NCI-H187 treated with DMSO at 0.1 percent for 48 hours (cell line): Measurements from ENCODE around the gene PPM1M.
A peak's percentile ranks its signal among the peaks of the same experiment; 100 is the strongest.
"Not testable (repeated sequence)": the region's sequence is repeated elsewhere in the genome, so short reads cannot be mapped to it uniquely, and the experiment has no call there.

Source experiments
- DNase-seq: peaks from one replicate; lab custom pipeline; 2025; lab: John Stamatoyannopoulos, UW

Gene PPM1M

DNA sequence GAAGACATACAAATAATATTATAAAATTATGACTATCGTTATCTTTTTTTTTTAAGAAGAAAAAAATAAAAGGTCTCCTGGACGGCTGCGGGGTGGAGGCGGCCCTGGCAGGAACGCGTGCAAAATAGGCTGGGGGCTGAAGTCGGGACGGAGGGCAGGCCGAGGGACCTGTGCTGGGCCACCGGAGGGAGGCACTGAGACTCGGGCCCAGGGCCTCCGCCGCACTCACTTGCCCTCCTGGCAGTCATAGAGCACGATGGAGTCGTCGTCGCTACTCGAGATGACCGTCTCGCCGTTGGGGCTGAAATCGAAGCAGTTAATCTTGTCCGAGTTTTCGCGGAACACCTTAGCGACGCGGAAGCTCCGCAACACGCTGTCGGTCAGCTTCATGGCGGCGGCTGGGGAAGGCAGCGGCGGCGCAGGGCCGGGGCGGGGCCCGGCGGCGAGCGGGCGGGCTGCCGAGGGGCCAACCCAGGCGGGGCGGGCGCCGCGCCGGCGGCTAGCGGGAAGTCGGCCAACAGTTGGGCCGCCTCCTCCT is 32.5 kb downstream of the PPM1M start:
- DNase-seq = no peak

DNA sequence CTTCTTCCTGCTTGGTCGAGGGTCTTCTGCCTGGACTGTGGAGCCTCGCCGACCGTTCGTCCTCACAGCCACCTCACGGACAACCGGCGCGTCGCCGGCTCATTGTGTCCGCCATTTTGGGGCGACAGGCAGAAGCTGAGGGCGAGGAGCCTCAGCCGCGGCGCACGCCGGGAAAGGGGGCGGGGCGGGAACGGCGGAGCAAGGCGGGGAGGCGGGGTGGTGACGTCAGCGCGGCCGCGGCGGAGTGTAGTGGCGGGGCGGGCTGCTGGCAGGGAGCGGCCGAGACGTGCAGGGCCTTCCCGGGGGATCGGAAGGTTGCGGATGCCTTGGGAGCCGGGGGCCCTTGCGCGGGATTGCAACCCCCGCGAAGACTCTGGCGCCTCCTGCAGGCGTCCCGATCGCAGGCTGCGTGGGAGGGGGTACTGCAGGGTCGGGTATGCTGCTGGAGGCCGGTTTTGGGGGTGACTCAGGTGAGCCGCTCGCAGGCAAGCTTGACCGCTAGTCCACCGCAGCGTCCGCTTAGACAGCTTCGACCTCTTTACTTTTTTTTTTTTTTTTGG is 33.0 kb downstream of the PPM1M start, which contains the start of gene WDR82:
WDR82 (minus strand) TSS at position 140 of the 560 bp plus-strand sequence. CDS start 288 bp downstream, outside the sequence.
- DNase-seq = peak; percentile 45

DNA sequence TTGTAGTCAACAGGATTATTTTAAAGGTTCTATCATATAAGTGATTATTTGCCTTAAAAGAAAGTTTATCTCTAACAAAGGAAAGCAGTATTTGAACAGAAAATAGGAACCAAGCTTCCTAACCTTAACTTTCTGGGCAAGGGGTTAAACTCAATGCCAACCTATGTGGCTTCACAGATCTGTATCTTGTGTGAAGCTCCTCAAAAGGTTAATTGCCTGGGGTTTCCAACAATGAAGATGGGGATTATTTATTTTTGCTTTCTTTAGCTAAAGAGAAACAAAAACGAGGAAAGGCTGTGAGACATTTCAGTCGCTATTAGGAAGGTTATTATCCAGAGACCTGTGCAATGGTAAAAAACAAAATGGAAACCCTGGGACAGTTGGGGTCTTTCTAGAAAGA is 34.0 kb downstream of the PPM1M start:
- DNase-seq = no peak

DNA sequence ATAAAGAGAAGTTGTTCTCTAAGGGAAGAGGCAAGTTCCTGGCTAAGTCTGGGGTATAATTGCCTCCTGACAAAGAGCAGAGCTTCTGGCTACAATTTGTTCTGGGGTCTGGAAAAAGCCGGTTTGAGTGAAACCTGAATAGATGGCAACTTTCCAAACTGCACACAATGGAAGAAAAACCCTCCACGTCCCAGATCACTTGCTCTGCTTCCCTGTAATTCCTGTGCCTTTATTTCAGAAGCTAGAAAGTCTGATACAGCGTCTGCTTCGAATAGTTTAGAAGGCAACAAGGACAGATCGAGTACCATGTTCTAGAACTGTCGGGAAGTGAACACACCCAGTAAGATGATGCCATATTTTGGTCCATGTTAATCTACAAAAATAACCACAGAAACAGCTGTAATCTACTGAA is 34.5 kb downstream of the PPM1M start:
- no peak for DNase-seq

DNA sequence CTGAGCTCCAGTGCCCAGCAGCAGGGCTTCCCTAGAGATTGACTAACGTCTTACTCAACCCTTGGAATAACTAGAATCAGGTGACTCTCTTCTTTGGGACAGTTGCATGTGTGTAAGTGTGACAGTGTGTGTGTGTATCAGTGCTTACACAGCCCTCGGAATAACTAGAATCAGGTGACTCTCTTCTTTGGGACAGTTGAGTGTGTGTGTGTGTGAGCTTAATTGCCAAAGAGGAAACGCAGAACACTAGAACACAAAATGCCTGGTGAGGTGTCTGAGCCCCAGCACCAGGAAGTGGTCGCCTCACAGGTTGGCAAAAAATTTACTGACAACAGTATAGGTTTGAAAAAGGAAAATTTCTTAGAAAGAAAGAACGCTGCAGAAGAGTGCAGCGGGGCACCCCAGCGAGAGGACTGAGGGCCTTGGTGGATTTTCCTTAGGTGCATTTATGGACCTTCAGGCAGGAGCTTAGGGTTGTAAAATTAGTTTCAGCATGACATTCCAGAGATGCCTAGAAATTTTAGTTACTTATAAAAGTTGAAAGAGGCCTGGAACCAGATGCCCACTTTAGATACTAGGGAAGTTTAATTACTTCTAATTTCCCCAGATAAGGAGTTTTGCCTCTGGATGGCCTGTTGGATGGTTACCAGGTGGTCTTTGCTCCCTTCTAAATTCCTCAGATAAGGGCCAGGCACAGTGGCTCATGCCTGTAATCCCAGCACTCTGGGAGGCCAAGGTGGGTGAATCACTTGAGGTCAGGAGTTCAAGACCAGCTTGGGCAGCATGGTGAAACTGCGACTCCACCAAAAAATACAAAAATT is 36.6 kb downstream of the PPM1M start:
- no peak for DNase-seq

DNA sequence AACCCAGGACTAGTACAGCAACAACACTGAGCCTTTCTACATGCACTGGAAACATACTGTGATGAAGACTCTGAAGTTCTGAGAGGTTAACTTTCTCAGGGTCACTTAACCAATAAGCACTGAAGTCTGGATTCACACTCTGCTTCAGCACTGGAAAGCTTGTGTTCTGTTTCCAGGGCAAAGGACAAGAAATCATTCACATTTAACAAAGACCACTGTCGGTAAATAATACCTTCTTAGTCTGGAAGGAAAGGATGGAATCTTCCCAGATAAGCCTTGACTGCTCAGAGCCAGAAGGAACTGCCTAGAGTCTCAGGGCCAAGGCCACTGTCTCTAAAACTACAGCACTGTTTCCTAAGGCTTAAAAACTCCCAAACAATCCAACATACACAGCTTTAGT is 37.7 kb downstream of the PPM1M start:
- DNase-seq = no peak

DNA sequence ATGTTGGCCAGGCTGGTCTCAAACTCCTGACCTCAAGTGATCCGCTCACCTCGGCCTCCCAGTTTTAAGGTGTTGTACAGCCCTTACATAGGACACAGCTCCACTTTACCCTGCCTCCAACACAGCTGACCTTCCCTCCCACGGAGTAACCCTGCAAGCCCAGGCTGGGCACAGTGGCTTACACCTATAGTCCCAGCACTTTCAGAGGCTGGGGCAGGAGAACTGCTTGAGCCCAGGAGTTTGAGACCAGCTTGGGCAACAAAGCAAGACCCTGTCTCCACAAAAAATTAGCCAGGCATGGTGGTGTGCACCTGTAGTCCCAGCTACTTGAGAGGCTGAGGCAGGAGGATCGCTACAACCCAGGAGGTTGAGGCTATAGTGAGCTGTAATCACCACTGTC is 38.5 kb downstream of the PPM1M start:
- DNase-seq = not testable (repeated sequence)

DNA sequence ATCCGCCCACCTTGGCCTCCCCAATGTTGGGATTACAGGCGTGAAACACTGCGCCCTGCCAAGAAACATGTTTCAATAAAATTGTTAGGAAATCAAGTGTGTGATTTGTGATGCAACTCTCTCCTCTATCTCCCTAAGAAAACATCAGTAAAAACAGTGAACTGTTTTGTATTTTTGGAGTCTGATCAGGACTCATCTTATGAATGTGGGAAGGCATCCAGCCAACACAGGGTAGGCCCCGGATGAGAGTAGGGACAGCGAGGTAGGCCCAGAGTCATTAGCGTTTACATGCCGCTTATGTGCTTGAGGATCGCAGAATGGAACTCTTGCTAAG is 41.2 kb downstream of the PPM1M start:
- DNase-seq = no peak

DNA sequence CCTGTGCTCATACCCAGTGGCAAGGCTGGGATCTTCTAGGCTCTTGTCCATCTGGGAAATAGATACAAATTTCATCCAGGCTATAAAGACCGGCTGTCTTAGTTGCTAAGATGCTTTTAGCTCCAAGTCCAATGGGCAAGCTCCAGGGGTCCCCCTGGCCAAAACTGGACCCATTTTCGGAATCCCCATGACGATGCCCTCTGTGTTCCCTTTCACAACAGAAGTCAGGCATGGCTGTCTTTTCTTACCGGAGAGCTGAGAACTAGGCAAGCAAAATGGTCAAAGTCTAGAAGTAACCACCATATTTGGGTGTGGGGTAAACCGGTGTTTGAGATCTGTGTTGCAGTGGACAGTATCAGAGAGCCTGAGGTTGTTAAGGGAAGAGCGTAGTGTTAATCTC is 43.1 kb downstream of the PPM1M start:
- DNase-seq = no peak

DNA sequence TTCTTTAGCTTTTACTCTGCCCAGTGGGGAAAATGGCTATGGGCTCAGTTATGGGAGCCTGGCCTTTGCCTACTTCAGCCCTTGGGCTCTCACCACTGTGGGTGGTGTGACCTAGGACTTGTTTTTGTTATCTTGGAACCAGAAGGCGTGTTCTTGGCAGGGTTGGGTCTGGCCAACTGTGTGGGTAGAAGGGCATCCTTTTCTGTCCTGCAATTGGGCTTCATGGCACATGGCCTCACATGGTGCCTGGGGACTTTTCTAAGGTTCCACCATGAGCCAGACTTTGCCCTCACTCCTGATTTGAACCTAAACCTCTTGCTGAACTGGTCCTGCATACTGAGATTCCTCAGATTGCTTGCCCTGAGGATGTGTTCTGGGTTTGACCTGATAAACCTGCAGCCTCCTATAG is 43.8 kb downstream of the PPM1M start:
- no peak for DNase-seq

DNA sequence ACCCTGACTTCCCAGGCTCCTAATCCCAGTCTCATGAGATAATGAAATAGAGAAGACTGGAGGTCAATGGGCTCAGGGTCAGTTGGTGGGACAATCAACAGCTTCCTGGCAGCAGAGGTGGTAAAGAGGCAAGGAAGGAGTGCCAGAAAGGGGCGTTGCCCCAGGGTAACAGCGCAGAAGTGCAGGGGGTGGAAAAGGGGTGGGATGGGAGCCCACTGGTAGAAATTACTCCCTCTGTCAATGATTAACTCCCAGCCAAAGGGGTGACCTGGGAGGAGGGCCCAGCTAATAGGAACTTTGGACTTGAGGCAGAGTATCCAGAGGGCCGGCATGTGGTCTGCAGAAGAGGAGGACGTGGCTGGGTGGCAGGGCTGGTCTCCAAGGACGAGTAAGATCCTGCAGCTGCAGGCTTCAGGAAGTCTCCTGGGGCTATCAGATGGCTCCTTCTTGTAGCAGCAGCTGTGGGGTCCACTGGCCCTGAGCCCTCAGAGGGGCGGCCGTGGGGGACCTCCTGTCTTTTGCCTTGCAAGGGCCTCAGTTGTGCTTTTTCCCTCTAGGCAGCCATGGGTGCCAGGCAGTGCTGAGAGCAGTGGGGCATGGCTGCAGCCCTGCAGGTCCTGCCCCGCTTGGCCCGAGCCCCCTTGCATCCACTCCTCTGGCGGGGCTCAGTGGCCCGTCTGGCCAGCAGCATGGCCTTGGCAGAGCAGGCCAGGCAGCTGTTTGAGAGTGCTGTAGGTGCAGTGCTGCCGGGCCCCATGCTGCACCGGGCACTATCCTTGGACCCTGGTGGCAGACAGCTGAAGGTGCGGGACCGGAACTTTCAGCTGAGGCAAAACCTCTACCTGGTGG is 44.4 kb downstream of the PPM1M start:
- DNase-seq = no peak

DNA sequence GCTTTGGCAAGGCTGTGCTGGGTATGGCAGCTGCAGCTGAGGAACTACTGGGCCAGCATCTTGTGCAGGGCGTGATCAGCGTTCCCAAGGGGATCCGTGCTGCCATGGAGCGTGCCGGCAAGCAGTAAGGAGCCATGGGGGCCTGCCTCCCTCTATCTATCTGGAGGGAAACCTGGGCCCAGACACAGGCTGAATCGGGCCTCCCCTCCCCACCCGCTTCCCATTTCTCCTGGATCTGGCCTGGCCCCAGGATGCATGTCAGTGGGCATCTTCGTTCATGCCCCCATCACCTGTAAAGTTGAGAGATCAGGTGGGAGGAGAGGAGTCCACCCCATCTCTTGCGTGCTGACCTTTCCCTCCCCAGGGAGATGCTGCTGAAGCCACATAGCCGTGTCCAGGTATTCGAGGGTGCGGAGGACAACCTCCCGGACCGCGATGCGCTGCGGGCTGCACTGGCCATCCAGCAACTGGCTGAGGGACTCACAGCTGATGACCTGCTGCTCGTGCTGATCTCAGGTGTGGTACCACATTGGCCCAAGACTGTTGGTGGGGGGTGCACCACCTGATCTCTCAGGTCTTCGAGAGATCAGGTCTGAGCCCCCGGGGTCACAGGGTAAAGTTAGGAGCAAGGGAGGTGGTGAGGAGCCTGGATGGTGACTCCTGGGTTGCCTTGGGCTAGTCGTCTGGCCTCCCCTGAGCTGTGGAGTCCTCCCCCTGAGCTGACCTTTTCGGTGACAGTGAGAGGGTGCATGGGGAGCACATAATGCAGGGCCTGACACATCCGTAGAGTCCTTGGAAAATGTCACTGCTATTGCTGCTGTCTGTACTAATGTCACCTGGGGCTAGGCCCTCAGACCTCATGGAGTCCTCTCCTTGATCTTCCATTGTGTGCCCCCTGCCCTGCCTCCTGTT is 45.3 kb downstream of the PPM1M start:
- DNase-seq = no peak

DNA sequence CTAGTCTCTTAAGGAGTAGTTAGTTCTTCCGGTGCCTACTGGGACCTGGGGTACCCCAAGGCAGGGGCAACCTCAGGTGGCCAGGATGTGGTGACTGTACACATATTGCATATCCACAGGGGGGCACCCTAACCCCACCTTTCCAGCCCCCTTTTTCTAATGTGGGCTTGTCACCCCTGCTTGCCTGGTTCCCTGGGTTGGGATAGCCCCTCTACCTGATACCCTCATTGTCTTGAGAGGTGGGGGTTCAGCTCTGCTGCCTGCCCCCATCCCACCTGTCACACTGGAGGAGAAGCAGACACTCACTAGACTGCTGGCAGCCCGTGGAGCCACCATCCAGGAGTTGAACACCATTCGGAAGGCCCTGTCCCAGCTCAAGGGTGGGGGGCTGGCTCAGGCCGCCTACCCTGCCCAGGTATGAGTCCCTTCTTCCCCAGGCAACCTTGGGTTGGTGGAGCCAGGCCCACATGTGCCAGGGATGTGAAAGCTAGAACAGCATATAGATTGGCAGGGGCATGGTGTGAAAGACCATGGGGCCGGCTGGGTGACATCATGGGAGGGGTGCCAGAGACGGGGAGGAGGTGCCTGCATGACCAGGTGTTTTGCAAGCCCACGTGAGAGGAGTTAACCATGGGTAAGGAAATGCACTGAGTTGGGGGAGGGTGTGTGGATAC is 46.1 kb downstream of the PPM1M start:
- DNase-seq = no peak

DNA sequence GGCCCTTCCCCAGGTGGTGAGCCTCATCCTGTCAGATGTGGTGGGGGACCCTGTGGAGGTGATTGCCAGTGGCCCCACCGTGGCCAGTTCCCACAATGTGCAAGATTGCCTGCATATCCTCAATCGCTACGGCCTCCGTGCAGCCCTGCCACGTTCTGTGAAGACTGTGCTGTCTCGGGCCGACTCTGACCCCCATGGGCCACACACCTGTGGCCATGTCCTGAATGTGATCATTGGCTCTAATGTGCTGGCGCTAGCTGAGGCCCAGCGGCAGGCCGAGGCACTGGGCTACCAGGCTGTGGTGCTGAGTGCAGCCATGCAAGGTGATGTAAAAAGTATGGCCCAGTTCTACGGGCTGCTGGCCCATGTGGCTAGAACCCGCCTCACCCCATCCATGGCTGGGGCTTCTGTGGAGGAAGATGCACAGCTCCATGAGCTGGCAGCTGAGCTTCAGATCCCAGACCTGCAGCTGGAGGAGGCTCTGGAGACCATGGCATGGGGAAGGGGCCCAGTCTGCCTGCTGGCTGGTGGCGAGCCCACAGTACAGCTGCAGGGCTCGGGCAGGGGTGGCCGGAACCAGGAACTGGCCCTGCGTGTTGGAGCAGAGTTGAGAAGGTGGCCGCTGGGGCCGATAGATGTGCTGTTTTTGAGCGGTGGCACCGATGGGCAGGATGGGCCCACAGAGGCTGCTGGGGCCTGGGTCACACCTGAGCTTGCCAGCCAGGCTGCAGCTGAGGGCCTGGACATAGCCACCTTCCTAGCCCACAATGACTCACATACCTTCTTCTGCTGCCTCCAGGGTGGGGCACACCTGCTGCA is 46.9 kb downstream of the PPM1M start:
- no peak for DNase-seq

DNA sequence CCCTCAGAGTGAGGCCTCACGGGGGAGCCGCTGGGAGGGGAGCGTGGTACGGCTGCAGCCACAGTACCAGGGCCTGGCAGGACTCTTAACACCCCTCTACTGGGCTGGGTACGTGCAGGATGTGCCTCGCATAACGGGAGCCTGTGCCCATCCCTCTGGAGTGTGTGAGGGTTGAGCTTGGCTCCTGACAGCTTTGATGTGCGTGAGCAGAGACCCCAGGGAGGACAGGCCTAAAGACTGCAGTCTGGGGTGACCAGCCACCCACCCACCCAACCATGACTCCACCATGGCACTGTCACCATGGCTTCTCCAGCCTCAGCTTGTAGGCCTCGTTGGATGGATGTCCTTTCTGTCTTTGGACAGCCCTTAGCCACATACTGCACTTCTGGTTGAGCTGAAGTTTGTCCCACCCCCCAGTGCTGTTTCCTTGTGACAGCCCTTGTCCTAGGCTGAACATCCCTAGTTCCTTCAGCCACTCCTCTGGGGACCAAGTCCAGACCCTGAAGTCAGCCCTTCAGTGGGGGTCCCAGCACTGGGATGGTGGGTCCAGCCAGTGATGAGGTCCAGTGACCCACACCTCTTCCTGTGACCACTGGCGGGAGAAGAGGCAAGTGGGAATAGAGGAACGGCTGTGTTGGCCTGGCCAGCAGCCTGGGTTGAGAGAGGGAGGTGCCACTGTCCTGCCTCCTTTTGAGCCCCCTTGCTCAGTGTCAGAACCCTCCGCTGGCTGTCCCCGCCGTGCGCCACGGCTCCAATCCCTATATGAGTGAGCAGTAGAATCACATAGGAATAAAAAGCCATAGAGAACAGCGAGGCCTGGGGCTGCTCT is 48.1 kb downstream of the PPM1M start:
- no peak for DNase-seq

DNA sequence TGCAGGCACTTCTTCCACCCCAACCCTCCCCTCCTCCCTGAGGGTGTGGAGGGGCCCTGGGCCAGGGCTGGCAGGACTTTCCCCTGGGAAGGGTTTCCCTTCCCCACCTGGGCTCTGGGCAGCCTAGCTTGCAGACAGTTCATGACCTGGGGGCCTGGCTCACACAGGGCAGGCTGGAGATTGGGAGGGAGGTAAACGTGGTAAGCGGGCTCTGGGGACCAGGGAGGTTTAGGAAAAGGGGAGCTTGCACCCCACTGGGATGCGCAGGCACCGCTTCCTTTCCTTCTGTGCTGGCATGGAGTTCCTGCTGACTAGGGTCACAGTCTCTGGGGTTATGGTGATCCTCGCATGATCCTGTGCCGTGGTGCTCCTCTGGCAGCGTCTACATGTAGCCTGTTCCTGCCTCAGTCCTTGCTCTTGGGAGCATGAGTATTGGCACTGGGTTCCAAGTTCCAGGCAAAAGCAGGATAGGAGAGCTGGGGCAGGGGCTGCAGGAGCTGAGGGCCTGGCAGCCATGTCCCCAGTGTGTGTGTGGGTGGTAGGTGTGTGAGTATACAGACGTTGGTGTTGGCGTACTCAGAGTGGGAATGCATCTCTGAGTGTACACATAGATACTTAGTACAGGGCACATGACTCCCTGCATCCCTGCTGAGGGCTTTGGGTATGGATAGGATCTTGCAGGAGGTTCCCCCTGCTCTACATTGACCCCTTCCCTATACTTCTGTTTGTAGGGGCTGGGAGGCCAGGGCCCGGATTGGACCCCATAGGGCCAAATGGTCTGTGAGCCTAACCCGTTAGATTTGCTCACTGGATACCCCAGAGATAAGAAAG is 49.0 kb downstream of the PPM1M start:
- DNase-seq = no peak

DNA sequence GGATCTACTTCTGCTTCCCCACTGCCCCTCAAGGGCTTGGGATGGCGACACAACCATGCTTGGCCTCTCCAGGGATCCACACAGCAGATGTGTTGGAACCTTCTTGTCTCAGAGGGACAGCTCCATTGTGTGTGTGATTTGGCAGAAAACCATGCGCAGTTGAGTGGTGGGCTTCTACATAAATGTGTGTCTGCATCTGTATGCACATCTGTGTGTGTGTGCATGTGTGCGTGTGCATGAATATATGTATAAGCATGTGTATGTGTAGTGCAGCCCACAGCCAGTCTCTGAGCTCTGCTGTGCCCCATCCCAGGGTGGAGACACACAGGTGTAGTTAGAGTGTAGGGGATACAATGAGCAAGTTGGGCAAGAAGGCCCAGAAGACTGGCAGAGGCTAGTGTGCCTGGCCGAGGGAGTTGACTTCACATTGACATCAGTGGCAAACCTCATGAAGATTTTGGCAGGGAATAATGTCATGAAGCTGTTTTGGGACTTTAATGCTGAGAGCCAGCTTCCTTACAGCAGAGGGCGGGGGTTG is 50.2 kb downstream of the PPM1M start:
- no peak for DNase-seq
